ENCODE measurements around the gene TRIM51.

Gene TRIM51

GRCh38 chr11:55895216-55895615 is 12.1 kb downstream of the TRIM51 start:
- POLR2A ChIA-PET: no interaction called here
- TF ChIP-seq BHLHE40 (IDR thresholded peaks at IDR 0.05; ENCODE audit: borderline replicate concordance) (no peak), SUZ12 (IDR thresholded peaks at IDR 0.05) (no peak), LEF1 (IDR thresholded peaks at IDR 0.05; ENCODE audit: borderline replicate concordance) (no peak), FOXA1 (IDR thresholded peaks at IDR 0.05) (no peak), FOXM1 (IDR thresholded peaks at IDR 0.05; ENCODE audit: borderline replicate concordance) (no peak), ARNT (IDR thresholded peaks at IDR 0.05) (no peak), FOXK2 (IDR thresholded peaks at IDR 0.05) (no peak), TARDBP (IDR thresholded peaks at IDR 0.05) (no peak), CTBP1 (IDR thresholded peaks at IDR 0.05; ENCODE audit: borderline replicate concordance) (no peak), L3MBTL2 (conservative IDR thresholded peaks at IDR 0.05) (no peak), NFRKB (IDR thresholded peaks at IDR 0.05) (no peak), HDGF (IDR thresholded peaks at IDR 0.05; ENCODE audit: borderline replicate concordance) (no peak), ZNF384 (IDR thresholded peaks at IDR 0.05) (no peak), SP1 (IDR thresholded peaks at IDR 0.05) (no peak), ELF4 (IDR thresholded peaks at IDR 0.05) (no peak)
- TF ChIP-seq, protein P1, sequence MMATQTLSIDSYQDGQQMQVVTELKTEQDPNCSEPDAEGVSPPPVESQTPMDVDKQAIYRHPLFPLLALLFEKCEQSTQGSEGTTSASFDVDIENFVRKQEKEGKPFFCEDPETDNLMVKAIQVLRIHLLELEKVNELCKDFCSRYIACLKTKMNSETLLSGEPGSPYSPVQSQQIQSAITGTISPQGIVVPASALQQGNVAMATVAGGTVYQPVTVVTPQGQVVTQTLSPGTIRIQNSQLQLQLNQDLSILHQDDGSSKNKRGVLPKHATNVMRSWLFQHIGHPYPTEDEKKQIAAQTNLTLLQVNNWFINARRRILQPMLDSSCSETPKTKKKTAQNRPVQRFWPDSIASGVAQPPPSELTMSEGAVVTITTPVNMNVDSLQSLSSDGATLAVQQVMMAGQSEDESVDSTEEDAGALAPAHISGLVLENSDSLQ (IDR thresholded peaks at IDR 0.05): no peak
- CTCF ChIA-PET: no interaction called here
- no peak for DNase-seq (ENCODE audit: extremely low spot score)

GRCh38 chr11:55902308-55902707 is 19.2 kb downstream of the TRIM51 start:
- TF ChIP-seq SUZ12 (IDR thresholded peaks at IDR 0.05): no peak
- DNase-seq (ENCODE audit: extremely low spot score): no peak
- ChIA-PET POLR2A (no interaction called here), CTCF (no interaction called here)

DNA sequence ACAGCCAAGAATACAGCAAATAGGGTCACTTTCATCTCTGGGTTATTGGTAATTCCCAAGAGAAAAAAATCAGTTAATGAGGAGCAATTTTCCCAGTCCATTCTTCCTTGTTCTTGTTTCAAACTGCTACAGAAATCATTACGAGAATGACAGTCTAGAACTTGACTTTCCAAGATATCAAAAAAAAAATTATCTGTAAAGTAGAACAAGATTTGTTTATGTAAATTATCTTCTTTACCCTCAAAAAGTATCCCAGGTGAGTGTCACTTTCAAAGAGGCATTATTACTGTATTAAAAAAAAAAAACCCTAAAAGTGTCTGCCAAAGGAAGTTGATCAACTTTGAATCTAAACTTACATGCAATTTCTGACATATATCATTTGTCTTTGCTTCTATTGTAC is 31.4 kb downstream of the TRIM51 start, which contains the start of gene OR5W2:
Gene OR5W2 (minus strand): TSS at position 101 of the 400 bp plus-strand sequence. CDS start 0 bp downstream, at position 101.
- POLR2A ChIA-PET: no interaction called here

GRCh38 chr11:55920537-55920936 is 37.4 kb downstream of the TRIM51 start:
- CTCF ChIA-PET: no interaction called here
- no peak for DNase-seq (ENCODE audit: extremely low spot score)
- TF ChIP-seq SP1 (IDR thresholded peaks at IDR 0.05) (no peak), BHLHE40 (IDR thresholded peaks at IDR 0.05; ENCODE audit: borderline replicate concordance) (no peak), NFRKB (IDR thresholded peaks at IDR 0.05) (no peak), ELF4 (IDR thresholded peaks at IDR 0.05) (no peak), ARNT (IDR thresholded peaks at IDR 0.05) (no peak), CTBP1 (IDR thresholded peaks at IDR 0.05; ENCODE audit: borderline replicate concordance) (no peak), FOXK2 (IDR thresholded peaks at IDR 0.05) (no peak), SUZ12 (IDR thresholded peaks at IDR 0.05) (no peak), L3MBTL2 (conservative IDR thresholded peaks at IDR 0.05) (no peak), FOXA1 (IDR thresholded peaks at IDR 0.05) (no peak), HDGF (IDR thresholded peaks at IDR 0.05; ENCODE audit: borderline replicate concordance) (no peak), ZNF384 (IDR thresholded peaks at IDR 0.05) (no peak), TARDBP (IDR thresholded peaks at IDR 0.05) (no peak), FOXM1 (IDR thresholded peaks at IDR 0.05; ENCODE audit: borderline replicate concordance) (no peak), LEF1 (IDR thresholded peaks at IDR 0.05; ENCODE audit: borderline replicate concordance) (no peak)
- TF ChIP-seq, protein P1 (IDR thresholded peaks at IDR 0.05): no peak
- POLR2A ChIA-PET: no interaction called here

More for the DNA sequence above, 31.4 kb downstream of the TRIM51 start, which contains the start of gene OR5W2:
- TF ChIP-seq CTBP1 (IDR thresholded peaks at IDR 0.05; ENCODE audit: borderline replicate concordance) (no peak), NFRKB (IDR thresholded peaks at IDR 0.05) (no peak), HDGF (IDR thresholded peaks at IDR 0.05; ENCODE audit: borderline replicate concordance) (no peak), FOXA1 (IDR thresholded peaks at IDR 0.05) (no peak), LEF1 (IDR thresholded peaks at IDR 0.05; ENCODE audit: borderline replicate concordance) (no peak), FOXM1 (IDR thresholded peaks at IDR 0.05; ENCODE audit: borderline replicate concordance) (no peak), TARDBP (IDR thresholded peaks at IDR 0.05) (no peak)
- CTCF ChIA-PET: no interaction called here
- DNase-seq (ENCODE audit: extremely low spot score): no peak

DNA sequence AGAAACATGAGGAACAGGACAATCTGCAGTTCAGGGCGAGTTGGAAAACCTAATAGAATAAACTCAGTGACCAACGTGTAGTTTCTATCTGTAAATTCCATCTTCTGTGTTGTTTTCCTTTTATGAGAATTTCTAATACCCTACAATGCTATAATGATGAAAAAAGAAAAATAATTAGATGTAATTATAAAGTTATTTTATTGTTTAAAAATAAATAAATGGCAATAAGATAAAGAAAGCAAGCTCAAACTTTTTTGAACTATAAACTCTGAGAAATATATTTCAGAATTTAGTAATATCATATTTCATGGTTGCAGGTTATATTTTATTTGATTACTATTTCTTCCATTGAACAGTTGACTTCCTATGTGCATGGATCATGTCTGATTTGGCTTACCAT is 53.2 kb downstream of the TRIM51 start, which contains the start of gene OR5I1:
Gene OR5I1 (minus strand): TSS at position 101 of the 400 bp plus-strand sequence. CDS start 0 bp downstream, at position 101.
- no peak for DNase-seq (ENCODE audit: extremely low spot score)
- ChIA-PET POLR2A (no interaction called here), CTCF (no interaction called here)
- no peak for TF ChIP-seq ZNF384 (IDR thresholded peaks at IDR 0.05)
- no peak for TF ChIP-seq FOXM1 (IDR thresholded peaks at IDR 0.05; ENCODE audit: borderline replicate concordance)
- no peak for TF ChIP-seq TARDBP (IDR thresholded peaks at IDR 0.05)
- no peak for TF ChIP-seq L3MBTL2 (conservative IDR thresholded peaks at IDR 0.05)
- TF ChIP-seq, protein P1 (IDR thresholded peaks at IDR 0.05): no peak
- TF ChIP-seq CTBP1 (IDR thresholded peaks at IDR 0.05; ENCODE audit: borderline replicate concordance): no peak
- no peak for TF ChIP-seq ARNT (IDR thresholded peaks at IDR 0.05)
- no peak for TF ChIP-seq LEF1 (IDR thresholded peaks at IDR 0.05; ENCODE audit: borderline replicate concordance)
